ENCODE data around the gene SAMD13. TPM values are rescaled to one million over a fixed set of nuclear protein-coding genes. Genes with fewer than 3 reads are reported as not detected.

Gene SAMD13
- total RNA-seq, 6 donors from 2014 or later = 0.71 to 1.9 (median 0.90) TPM; not detected in 2

- no peaks in the 10 kb centered on the region for H3K9me3 ChIP-seq
- H3K36me3 ChIP-seq = no peaks in the 10 kb centered on the region
- DNase-seq (no peak), ATAC-seq (ENCODE audit: low FRiP score in 2 of 2) (peak in 1 of 2 donors; percentile 49)
- H3K27ac ChIP-seq = no peak overlapping the region
- H3K27me3 ChIP-seq = no peaks in the 10 kb centered on the region
- WGBS, 2 donors = 60 to 68% methylated on average over 4 of the region's 4 CpGs
- H3K4me3 ChIP-seq = no peak overlapping the region
- TF ChIP-seq CTCF (IDR thresholded peaks at IDR 0.05) (no peak), POLR2A (IDR thresholded peaks at IDR 0.05) (no peak), EP300 (IDR thresholded peaks at IDR 0.05) (no peak), POLR2AphosphoS5 (IDR thresholded peaks at IDR 0.05) (no peak)
- H3K4me1 ChIP-seq = no peaks in the 10 kb centered on the region
Measured at GRCh38 chr1:84379138-84379916, 77.8 kb downstream of the SAMD13 start.

GRCh38 chr1:84379917-84380180, 78.3 kb downstream of the SAMD13 start:
- no peak for ATAC-seq (ENCODE audit: low FRiP score in 2 of 2)
- Histone ChIP-seq H3K4me3 (no peak overlapping the region), H3K4me1 (no peaks in the 10 kb centered on the region), H3K27me3 (no peaks in the 10 kb centered on the region), H3K36me3 (no peaks in the 10 kb centered on the region), H3K9me3 (no peaks in the 10 kb centered on the region), H3K27ac (no peak overlapping the region)
- 73 to 81% methylated on average over 1 of the region's 1 CpG for WGBS, 2 donors
- TF ChIP-seq EP300 (IDR thresholded peaks at IDR 0.05) = no peak
- TF ChIP-seq POLR2A (IDR thresholded peaks at IDR 0.05) = no peak
- no peak for TF ChIP-seq CTCF (IDR thresholded peaks at IDR 0.05)
- TF ChIP-seq POLR2AphosphoS5 (IDR thresholded peaks at IDR 0.05) = no peak
- DNase-seq = no peak

- H3K4me1 ChIP-seq = no peaks in the 10 kb centered on the region
- no peaks in the 10 kb centered on the region for H3K9me3 ChIP-seq
- ATAC-seq (ENCODE audit: low FRiP score in 2 of 2) (no peak), DNase-seq (no peak)
- H3K36me3 ChIP-seq = no peaks in the 10 kb centered on the region
- 83 to 90% methylated on average over 3 of the region's 3 CpGs for WGBS, 2 donors
- TF ChIP-seq POLR2A (IDR thresholded peaks at IDR 0.05) = no peak
- TF ChIP-seq CTCF (IDR thresholded peaks at IDR 0.05) = no peak
- TF ChIP-seq POLR2AphosphoS5 (IDR thresholded peaks at IDR 0.05) = no peak
- no peaks in the 10 kb centered on the region for H3K27me3 ChIP-seq
- no peak overlapping the region for H3K4me3 ChIP-seq
- no peak overlapping the region for H3K27ac ChIP-seq
Measured at GRCh38 chr1:84382127-84382526, 80.6 kb downstream of the SAMD13 start.

GRCh38 chr1:84385347-84385746, 83.8 kb downstream of the SAMD13 start:
- ATAC-seq (ENCODE audit: low FRiP score in 2 of 2) (no peak), DNase-seq (no peak)
- no peaks in the 10 kb centered on the region for H3K9me3 ChIP-seq
- no peak overlapping the region for H3K4me3 ChIP-seq
- no peaks in the 10 kb centered on the region for H3K4me1 ChIP-seq
- TF ChIP-seq POLR2A (IDR thresholded peaks at IDR 0.05) (no peak), POLR2AphosphoS5 (IDR thresholded peaks at IDR 0.05) (no peak), EP300 (IDR thresholded peaks at IDR 0.05) (no peak), CTCF (IDR thresholded peaks at IDR 0.05) (no peak)
- no peaks in the 10 kb centered on the region for H3K27me3 ChIP-seq
- no peak overlapping the region for H3K27ac ChIP-seq
- H3K36me3 ChIP-seq = no peaks in the 10 kb centered on the region
- WGBS, 2 donors = 81 to 96% methylated on average over 1 of the region's 1 CpG

All from upper lobe of left lung (tissue), 6 donors.